COLO668 (cell line): ENCODE results near the gene HNRNPL.
"Not testable (repeated sequence)": the region's sequence is repeated elsewhere in the genome, so short reads cannot be mapped to it uniquely, and the experiment has no call there.

Experiments used
- DNase-seq: peaks from one replicate; lab custom pipeline; 2025; ENCODE audit not compliant: unreplicated experiment; lab: John Stamatoyannopoulos, UW

The HNRNPL gene

DNA sequence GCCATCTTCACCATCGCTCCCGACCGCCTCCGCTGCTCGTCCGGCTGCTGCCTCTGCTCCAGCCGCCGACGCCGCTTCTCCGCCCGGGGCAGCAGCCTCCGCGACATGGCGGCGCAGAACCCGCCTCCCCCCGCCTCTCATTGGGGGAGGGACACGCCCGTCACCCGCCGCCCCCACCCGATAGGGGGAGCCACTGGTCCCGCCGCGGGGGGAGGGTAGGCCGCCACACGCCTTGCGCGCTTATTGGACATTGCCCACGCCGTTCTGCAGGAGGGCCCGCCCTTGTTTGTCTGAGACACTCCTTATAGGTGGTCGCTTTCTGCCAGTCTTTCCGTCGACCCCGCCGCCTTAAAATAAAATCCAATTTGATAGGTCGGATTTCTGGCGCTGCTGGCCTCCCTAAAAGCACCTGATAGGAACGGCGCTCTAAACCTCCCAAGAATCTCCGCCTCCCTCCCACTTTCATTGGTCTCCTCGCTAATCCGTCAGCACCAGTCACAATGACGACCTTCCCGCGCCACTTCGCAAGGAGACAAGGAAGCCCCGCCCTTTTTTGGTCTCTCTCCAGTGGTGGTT, at the start of gene HNRNPL:
Gene HNRNPL, minus strand, starts transcription at position 127 of the 576 bp plus-strand sequence. Its CDS starts 20 bp downstream, at position 107.
- DNase-seq = peak; percentile 100

DNA sequence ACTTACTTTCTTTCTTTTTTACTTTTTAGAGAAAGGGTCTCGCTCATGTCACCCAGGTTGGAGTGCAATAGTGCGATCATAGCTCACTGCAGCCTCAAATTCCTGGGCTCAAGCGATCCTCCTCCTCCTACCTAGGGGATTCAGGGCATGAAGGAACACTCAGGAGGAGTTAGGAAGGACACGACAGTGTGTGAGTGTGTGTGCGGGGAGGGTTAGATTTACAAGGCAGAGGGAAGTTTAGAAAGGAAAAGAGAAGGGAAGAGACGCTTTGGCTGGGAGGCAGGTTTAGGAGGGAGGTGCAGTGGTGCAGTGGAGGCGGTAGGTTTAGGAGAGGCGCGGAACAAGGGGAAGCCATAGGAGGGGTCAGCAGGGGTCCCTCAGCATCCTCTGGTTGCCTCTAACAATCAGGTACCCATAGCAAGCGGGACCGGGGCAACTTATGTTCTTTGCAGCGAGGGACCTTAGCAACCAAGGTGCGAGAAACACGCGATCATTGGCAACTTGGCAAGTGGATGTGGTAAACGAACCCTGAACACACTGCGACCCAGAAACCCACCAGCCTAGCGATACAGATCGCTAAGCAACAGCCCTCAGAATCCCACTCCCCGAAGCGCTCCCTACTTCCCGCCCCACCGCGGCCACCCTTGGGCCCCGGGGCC, 49.1 kb upstream of the HNRNPL start:
- DNase-seq = no peak

DNA sequence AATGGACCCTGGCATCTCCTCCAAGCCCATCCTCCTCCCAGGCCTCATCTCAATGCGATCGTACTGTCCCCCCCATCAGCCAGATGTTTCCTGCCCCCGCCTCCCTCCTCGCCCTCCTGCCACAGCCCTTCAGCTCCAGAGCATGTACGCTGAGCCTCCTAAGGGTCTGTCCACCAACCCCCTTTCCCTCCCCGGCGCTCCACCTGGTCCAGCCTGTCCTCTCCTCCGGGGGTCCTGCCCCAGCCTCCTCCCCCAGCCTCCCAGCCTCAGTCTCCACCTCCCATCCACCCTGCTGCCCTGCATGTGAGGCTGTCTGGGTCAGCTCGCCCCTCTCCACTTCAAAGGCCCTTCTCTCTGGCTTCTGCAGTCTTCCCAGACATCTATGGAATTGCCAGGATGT, 45.2 kb upstream of the HNRNPL start:
- no peak for DNase-seq

DNA sequence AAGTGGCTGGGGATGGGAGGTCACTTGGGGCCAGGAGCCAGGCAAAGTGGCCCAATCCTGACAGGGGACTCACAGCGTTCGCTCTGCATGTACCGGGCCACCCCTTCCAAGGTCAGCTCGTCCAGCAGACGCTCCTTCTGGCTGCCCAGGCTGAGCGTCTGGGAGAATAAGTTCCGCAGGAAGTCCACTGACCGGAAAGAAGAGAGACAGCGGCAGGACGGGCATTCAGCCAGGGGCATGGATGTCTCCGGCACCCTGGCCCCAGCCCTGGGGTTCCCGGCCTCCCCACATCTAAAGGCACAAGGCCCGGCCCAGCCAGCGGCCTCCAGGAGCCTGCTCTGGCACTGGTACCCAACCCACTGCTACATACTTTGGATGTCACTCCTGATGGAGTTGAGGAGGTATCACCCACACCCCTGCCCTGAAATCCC, 43.6 kb upstream of the HNRNPL start:
- DNase-seq = no peak

DNA sequence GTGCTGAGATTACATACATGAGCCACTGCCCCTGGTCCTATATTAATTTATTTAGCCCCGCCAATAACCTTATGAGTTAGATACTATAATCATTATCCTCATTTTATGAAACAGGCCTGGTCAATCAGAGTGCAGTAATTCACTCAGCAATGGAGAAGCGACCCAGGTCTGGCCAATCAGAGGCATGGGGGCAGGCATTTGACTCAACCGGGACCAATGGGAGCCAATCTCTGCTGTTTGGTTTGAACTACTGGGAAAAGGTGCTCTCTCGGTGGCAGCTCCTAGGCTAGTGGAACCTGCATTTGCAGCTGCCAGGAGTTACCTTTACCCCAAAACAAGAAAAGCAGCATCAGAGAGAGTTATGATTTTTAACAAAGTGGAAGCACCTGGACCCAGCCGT, 43.1 kb upstream of the HNRNPL start:
- no peak for DNase-seq

DNA sequence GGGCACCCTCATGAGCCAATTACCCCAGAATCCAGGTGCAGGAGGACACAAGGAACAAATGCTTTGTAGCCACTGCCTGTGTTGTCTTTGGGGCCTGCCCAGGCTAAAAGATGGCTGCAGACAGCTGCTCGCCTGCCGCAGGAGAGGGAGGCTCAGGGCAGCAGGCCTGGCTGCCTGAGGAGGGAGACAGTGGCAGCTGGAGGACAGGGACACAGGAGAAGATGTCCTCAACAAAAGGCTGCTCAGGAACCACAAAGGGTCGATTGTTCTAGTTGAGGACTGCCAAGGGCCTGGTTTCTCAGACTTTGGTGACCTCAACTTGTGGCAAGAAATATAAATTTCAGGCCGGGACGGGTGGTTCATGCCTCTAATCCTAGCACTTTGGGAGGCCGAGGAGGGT, 42.0 kb upstream of the HNRNPL start:
- no peak for DNase-seq

DNA sequence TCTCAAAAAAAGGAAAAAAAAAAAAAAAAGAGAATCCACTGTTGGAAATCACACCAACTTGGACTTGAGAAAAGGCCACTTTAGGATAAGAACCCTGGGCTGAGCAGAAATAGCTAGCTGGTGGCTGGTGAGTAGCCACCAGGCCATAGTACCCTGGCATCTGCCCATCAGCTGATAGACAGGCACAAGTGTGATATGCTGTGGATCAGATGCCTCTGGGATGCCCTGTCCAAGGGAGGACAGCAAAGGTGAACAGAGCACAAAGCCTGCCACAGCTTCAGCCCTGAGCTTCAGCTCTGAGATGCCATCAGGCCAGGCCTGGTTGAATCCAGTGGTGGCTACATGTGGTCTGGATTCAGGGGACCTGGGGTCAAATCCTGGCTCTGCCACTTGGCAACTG, 40.9 kb upstream of the HNRNPL start:
- no peak for DNase-seq

DNA sequence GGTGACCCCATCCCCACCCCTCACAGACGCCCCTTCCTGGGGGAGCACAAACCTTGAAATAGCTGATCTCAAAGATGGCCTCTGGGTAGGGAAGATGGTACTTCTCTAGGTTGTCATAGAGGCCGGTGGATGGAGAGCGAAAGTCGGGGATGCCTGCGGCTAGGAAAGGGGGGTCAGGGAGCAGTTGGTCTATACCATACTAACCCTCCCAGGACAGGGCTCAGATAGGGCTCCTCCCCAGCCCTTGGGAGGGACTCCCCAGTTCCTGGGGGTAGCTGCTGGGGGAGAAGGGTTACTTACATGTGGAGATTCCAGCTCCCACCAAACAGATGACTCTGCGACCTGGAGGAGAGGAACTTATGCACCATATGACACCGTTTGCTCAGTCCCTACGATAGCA, 40.0 kb upstream of the HNRNPL start:
- DNase-seq = no peak

DNA sequence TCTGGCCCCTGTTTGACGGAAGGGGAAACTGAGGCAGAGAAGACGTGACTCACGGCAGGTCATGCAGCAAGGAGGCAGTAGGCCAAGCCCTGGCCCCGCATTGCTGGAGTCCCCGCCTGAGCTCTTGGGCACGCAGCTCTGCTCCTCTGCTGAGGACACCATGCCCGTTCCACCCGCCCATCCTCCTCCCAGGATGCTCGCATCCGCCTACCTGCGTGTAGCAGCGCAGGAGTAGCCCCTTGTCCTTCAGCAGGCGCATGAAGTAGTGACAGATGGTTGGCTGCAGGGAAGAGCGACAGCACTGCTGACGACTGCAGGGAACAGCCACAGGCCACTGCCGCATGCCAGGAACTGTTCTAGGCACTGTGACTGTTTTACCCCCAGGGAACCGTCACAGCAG, 39.1 kb upstream of the HNRNPL start:
- no peak for DNase-seq

DNA sequence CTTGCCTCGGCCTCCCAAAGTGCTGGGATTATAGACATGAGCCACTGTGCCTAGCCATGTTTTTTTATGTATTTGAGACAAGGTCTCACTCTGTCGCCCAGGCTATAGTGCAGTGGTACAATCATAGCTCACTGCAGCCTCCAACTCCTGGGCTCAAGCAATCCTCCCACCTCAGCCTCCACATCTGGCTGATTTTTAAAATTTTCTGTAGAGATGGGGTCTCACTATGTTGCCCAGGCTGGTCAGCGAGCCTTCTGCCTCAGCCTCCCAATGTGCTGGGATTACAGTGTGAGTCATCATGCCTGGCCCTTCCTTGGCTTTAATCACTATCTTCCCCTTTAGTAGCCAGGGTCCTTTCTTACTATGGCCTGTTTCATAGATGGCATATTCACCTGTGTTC, 34.9 kb upstream of the HNRNPL start:
- DNase-seq = not testable (repeated sequence)

DNA sequence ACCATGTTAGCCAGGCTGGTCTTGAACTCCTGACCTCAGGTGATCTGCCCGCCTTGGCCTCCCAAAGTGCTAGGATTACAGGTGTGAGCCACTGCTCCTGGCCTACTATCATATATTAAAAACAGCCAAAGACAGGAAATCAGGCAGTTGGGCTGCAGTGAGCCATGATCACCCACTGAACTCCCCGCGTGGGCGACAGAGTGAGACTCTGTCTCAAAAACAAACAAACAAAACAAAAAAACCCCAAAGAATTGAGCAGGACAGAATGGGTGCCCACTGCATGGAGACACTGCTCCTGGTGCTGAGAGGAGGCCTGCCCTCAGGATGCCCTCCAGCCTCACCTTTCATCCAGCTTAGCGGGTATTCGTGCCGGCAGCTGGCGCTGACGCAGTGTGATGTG, 33.5 kb upstream of the HNRNPL start:
- DNase-seq = no peak

DNA sequence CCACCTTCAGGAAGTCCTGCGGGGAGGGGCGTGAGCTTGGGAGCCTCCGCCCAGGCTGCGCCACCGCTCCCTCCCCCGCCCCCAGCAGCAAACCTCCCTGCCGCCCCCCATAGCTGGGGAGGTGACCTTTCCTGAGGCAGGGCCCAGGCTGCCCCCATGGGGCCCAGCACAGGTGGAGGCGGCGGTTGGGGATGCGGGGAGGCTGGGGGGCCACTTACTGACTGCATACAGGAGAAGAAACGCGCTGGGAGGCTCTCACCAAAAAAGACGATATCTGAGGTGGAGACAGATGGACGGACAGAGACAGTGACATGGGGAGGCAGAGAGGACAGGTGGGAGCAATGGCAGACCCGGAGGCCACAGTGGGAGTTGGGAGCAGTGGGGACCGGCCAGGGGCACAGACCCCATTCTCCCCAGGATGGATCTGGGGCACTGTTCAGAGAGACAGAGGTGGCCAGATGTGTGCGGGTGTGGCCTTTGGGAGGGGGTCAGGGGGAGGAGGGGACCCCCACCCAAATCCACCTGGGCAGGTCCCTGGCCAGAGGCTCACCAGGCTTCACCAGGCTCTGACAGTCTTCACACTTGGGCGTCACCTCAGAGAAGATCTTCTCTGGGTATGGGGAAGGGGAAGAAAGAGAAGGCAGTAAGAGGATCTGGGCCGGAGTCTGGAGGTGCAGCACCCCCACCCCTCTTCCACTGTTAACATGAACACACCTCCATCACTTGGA, 31.3 kb upstream of the HNRNPL start:
- no peak for DNase-seq

DNA sequence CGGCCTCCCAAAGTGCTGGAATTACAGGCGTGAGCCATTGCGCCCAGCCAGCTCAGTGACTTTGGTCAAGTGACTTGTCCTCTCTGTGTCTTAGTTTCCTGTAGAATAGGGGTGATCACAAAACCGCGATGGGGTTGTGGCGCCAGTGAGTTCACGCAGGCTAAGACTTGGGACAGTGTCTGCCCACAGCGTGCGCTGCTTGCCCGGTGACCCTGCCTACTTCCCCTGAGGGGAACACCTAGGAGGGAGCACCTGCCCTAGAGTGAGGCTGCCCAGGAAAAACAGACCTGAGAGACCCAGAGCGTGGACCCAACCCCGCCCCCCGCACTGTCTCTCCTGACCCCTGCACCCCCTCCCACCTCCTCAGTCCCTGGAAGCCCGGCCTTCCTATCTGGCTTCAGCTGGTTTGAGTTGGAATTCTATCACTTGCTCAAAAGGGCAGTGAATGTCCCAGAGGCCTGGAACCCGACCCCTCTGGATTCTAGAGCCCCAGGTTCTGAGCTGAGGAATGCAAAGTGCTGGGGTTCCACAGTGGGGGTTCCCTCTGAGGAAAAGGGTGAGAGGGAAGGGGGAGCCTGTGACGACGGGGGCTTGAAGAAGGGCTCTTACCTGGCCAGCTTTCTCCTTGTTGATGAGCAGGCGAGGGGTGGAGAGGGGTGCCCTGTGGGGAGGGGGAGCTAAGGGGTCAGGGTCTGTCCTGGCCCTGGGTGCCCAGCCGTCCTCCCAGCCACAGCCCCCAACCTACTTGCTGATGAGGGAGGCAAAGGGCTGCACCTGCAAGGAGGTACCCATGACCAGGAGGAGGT, 30.5 kb upstream of the HNRNPL start:
- DNase-seq = no peak

DNA sequence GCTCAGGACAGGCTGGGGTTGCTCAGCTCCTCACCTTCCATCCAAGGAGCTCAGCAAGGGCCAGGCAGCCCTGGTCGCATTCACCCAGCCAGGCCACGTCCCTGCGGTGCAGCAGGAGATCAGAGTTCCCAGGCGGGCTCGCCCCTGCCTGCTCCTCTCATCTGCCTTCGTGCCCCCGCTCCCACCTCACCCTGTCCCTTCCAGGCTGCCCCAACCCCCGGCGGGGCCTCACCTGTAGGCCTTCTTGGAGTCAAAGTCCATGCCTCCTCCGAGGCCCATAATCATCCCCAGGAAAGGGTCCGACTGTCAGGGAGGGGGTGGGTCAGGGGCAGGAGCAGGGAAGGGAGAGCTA, 29.6 kb upstream of the HNRNPL start:
- no peak for DNase-seq

DNA sequence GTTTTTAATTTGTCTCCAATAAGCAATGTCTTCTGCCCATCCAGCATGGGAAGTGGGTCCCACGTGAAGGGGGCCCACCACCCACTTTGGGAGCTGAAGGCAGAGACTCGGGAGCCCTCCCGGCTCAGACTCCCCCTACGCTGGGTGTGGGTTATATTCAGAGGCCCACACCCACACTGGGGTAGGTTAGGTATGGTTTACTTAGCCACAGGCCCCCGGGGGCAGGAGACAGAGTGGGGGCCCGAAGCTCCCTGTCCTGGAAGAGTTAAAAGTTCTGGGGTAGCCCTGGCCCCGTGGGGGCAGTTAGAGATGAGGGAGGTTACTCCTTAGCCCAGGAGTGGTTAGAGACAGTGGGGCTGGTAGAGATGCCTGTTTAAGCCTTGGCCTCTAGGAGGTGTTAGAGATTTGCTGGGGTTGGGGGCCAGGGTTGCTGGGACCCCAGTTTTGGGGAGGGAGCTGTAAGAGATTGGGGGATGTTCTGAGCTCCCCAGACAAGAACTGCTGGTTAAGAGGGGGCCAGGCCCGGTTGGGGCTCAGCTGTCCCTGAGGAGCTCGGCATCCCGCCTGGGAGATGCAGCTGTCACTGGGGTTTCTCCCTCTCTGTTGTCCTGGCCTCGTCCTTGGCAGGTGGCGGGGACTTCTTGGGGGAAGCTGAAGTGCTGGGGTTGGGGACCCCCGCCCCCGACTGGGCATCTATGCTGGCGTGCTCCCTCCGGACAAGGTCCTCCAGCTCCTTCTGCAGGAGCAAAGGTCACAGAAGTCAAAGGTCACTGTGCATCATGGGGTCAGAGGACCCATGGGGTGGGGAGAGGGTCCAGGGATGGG, 29.0 kb upstream of the HNRNPL start:
- DNase-seq = no peak

DNA sequence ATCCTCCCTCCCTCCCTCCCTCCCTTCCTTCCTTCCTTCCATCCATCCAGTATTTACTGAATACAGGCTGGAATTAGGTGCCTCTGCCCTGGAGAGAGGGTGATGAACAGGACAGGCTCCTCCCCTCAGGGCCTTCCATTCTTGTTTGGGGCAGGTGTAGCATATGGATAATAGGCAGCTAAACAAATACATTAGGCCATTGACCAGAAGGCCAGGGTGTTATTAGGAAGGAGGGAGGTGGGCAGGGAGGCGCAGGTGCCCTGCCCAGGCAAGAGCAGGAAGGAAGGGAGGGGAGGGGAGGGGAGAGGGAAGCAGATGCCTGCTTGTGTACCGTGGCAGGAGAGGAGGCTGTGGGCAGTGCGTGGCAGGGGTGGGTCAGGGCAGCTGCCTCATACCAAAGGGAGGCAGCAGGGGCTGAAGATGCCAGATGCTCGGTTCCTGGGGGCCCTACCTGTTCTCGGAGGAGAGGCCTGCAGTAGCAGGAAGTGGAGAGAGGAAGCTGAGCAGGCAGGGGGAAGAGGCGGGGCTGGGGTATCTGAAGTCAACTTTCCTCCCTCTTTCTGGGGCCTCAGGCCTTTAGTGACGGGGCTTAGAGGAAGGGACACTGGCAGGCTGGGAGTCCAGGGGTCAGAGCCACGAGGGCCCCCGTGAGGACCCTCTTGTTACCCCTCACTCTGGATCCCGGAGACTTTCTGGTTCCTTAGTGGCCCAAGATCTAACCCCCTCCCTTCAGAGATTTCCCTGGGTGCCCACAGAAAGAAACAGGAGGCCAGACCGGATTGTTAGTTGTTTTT, 28.2 kb upstream of the HNRNPL start, which contains the start of gene RINL:
Gene RINL, minus strand, starts transcription at position 495 of the 794 bp plus-strand sequence. CDS start 1,533 bp downstream, outside the sequence.
- peak; percentile 94 for DNase-seq

DNA sequence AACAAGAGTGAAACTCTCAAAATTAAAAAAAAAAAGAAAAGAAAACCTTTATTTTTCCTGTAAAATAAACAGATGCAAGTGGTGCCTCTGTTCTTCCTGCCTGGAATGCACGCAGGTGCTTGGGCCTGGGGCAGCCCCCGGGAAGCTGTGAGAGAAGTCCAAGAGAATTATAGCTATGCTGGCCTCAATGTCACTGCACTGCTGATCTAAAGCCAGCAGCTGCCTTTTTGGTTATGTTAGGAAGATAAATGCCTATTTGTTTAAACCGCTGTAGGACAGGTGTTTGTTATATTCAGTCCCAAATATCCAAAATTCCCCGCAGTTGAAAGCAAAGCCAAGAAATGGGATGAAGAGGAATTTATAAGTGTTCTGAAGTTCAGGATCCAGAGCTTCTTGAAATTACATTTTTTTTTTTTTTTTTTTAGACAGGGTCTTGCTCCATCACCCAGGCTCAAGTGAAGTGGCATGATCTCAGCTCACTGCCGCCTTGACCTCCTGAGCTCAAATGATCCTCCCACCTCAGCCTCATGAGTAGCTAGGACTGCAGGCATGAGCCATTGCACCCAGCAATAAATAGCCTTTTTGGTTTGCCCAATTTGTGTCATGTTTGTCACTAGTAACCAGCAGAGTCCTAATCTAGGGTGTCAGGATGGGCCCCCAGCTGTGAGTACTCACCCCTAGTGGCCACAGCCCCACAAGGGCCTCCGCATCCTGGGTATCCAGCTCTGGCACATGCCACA, 26.0 kb upstream of the HNRNPL start:
- DNase-seq = peak; percentile 28

DNA sequence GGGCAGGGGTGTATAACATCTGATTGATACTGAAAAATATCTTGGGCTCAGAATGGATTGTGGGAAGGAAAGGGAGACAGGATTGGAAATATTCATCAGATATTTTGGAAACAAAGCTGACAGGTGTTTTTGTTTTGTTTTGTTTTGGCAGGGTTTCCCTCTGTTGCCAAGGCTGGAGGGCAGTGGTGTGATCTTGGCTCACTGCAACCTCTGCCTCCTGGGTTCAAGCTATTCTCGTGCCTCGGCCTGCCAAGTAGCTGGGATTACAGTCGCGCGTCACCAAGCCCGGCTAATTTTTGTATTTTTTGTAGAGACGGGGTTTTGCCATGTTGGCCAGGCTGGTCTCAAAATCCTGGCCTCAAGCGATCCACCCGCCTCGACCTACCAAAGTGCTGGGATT, 23.6 kb upstream of the HNRNPL start:
- DNase-seq = not testable (repeated sequence)

DNA sequence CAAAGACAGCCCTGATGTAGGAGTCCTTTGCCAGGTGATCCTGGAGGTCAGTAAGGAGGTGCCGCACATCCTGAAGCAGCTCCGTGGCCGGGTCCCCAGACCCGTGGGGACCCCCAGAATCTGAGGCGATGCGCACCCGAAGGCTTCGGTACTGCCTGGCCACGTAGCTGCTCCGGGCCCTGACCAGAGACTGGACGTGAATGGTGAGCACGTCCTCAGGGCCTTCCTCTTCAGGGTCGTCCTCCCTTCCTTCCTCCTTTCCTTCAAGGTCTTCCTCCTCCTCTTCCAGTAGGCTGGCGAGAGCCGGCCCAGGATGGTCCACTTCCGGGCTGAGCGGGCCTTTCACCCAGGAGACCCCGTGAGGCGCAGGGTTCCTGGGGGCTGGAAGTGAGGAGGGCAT, 20.8 kb upstream of the HNRNPL start:
- DNase-seq = no peak
